ENCODE measurements around the gene CSRNP3. TPM values are rescaled to one million over a fixed set of nuclear protein-coding genes. Genes with fewer than 3 reads are reported as not detected.

Gene CSRNP3
- total RNA-seq, 1 experiment from 2014 or later: 0.05 TPM

- no TSS peak for BruUV-seq (replicated peaks)
- Histone ChIP-seq H3K4me1 (ENCODE audit: control insufficient read depth in 1 of 2, insufficient read depth in 2 of 2, low read length in 2 of 2) (no peaks in the 10 kb centered on the region), H3K4me3 (replicated peaks in 1 of 2; ENCODE audit: low read depth in 1 of 2, low read length in 2 of 2) (no peak overlapping the region), H3K27me3 (ENCODE audit: insufficient read depth, low read length) (peaks cover 16% of the 10 kb centered on the region), H3K9me3 (ENCODE audit: control insufficient read depth in 1 of 2, insufficient read depth in 1 of 2, low read depth in 1 of 2, low read length in 2 of 2) (no peaks in the 10 kb centered on the region), H3K79me2 (ENCODE audit: insufficient read depth, low read length) (no peaks in the 10 kb centered on the region), H2AFZ (ENCODE audit: low read depth, low read length, poor library complexity, severe bottlenecking) (no peak overlapping the region), H3K4me2 (ENCODE audit: low read length) (0 out of 2 replicates have a peak overlapping the region, but pooled peaks have one; percentile 6), H3K9ac (ENCODE audit: low read length) (no peak overlapping the region), H4K20me1 (ENCODE audit: insufficient read depth) (no peaks in the 10 kb centered on the region), H3K9me2 (ENCODE audit: insufficient read depth) (no peaks in the 10 kb centered on the region), H3K36me3 (ENCODE audit: control insufficient read depth in 1 of 2, insufficient read depth in 2 of 2, low read length in 2 of 2) (no peaks in the 10 kb centered on the region), H3K27ac (ENCODE audit: low read depth, low read length) (no peak overlapping the region)
- no peak for TF ChIP-seq SRF (IDR thresholded peaks at IDR 0.05; ENCODE audit: low read depth)
- no peak for TF ChIP-seq ZFX (IDR thresholded peaks at IDR 0.05)
- no peak for TF ChIP-seq FOSL1 (IDR thresholded peaks at IDR 0.05; ENCODE audit: low read depth)
- no peak for TF ChIP-seq JUND (IDR thresholded peaks at IDR 0.05)
- TF ChIP-seq TCF7L2 (IDR thresholded peaks at IDR 0.05; ENCODE audit: borderline replicate concordance, extremely low read depth, insufficient read depth, insufficient read length): no peak
- no peak for TF ChIP-seq ATF3 (IDR thresholded peaks at IDR 0.05)
- TF ChIP-seq ELF1 (IDR thresholded peaks at IDR 0.05; ENCODE audit: borderline replicate concordance, low read depth): no peak
- TF ChIP-seq POLR2AphosphoS5 (IDR thresholded peaks at IDR 0.05; ENCODE audit: low read depth, low read length): no peak
- no peak for TF ChIP-seq SIN3A (IDR thresholded peaks at IDR 0.05; ENCODE audit: low read depth)
- no peak for TF ChIP-seq EGR1 (IDR thresholded peaks at IDR 0.05; ENCODE audit: low read depth)
- TF ChIP-seq SP1 (IDR thresholded peaks at IDR 0.05; ENCODE audit: low read depth): no peak
- TF ChIP-seq YY1 (IDR thresholded peaks at IDR 0.05; ENCODE audit: extremely low read depth, insufficient replicate concordance, low read depth, low read length): no peak
- no peak for TF ChIP-seq MAX (IDR thresholded peaks at IDR 0.05)
- TF ChIP-seq ZBTB33 (IDR thresholded peaks at IDR 0.05; ENCODE audit: extremely low read depth, insufficient replicate concordance, low read length): no peak
- no peak for TF ChIP-seq ZNF274 (IDR thresholded peaks at IDR 0.05; ENCODE audit: low read depth, low read length)
- TF ChIP-seq RAD21 (IDR thresholded peaks at IDR 0.05; ENCODE audit: low read depth): no peak
- TF ChIP-seq CEBPB (IDR thresholded peaks at IDR 0.05; ENCODE audit: low read depth): no peak
- TF ChIP-seq CBX3 (IDR thresholded peaks at IDR 0.05; ENCODE audit: low read depth): no peak
- ChIA-PET CTCF (no interaction called here), RAD21 (ENCODE audit: low non-redundant PET in 1 of 2, low total read pairs in 2 of 2, uncharacterized antibody in 2 of 2, unreplicated experiment in 2 of 2) (no interaction called here), POLR2A (no interaction called here)
- DNase-seq (ENCODE audit: low read depth, low spot score): no peak
- intact Hi-C loops (cut with micrococcal nuclease): no loop called here
- no peak for ATAC-seq
Measured at GRCh38 chr2:165573534-165574461, 104.3 kb downstream of the CSRNP3 start.
